Mesenchymal stem cell (in vitro differentiated cells and primary cell): ENCODE results near the gene NOD2.

Experiments
- DNase-seq: peaks from one replicate; pipeline ENCODE4 v3.0.0-alpha.2; 2013
- H2AFZ ChIP-seq: one replicate; pipeline ENCODE4 v1.6.1; 2013; ENCODE audit warnings: low read depth, mild to moderate bottlenecking, control low read depth, inconsistent platforms, low read length, moderate library complexity
- H2AK5ac ChIP-seq: 2 replicates; pipeline ENCODE4 v1.6.1; 2013; ENCODE audit warnings: low read length, moderate library complexity, mild to moderate bottlenecking, inconsistent platforms; ENCODE audit not compliant: severe bottlenecking
- H2BK120ac ChIP-seq: one replicate; pipeline ENCODE4 v1.6.1; 2013; ENCODE audit warnings: low read depth, mild to moderate bottlenecking, inconsistent platforms, low read length, moderate library complexity
- H2BK12ac ChIP-seq, 2 experiments: one replicate each; pipeline ENCODE4 v1.6.1; 2013; ENCODE audit warnings: inconsistent platforms in 2 of 2, low read length in 2 of 2, mild to moderate bottlenecking in 2 of 2, moderate library complexity in 2 of 2, control low read depth in 1 of 2
- H2BK15ac ChIP-seq: one replicate; pipeline ENCODE4 v1.6.1; 2013; ENCODE audit warnings: mild to moderate bottlenecking, low read depth, inconsistent platforms; ENCODE audit not compliant: poor library complexity, severe bottlenecking
- H2BK5ac ChIP-seq: 2 replicates; pipeline ENCODE4 v1.6.1; 2013; ENCODE audit warnings: low read depth, mild to moderate bottlenecking, low read length, control low read depth, inconsistent platforms; ENCODE audit not compliant: poor library complexity, severe bottlenecking
- H3K14ac ChIP-seq, 2 experiments: one replicate each; pipeline ENCODE4 v1.6.1; 2013; ENCODE audit warnings: inconsistent platforms in 2 of 2, low read length in 2 of 2, control low read depth in 1 of 2, mild to moderate bottlenecking in 1 of 2, moderate library complexity in 1 of 2
- H3K18ac ChIP-seq, 2 experiments: one replicate each; pipeline ENCODE4 v1.6.1; 2013; ENCODE audit warnings: inconsistent platforms in 2 of 2, low read length in 2 of 2, control low read depth in 1 of 2, low read depth in 1 of 2, mild to moderate bottlenecking in 1 of 2
- H3K23ac ChIP-seq, 2 experiments: one replicate each; pipeline ENCODE4 v1.6.1; 2013; ENCODE audit warnings: inconsistent platforms in 2 of 2, low read length in 2 of 2, mild to moderate bottlenecking in 2 of 2, moderate library complexity in 2 of 2, control low read depth in 1 of 2
- H3K27ac ChIP-seq: 2 replicates; pipeline ENCODE4 v1.5.1; 2013; ENCODE audit warnings: mild to moderate bottlenecking, moderate library complexity, low read length, control low read depth, inconsistent platforms; ENCODE audit not compliant: poor library complexity, severe bottlenecking
- H3K27me3 ChIP-seq, 2 experiments: 2 replicates each; pipeline versions ENCODE4 v1.6.1 to v1.7.0; 2013; ENCODE audit warnings: low read length in 2 of 2, mild to moderate bottlenecking in 2 of 2, moderate library complexity in 2 of 2, control low read depth in 1 of 2, inconsistent platforms in 1 of 2; ENCODE audit not compliant: control insufficient read depth in 1 of 2, insufficient read depth in 1 of 2
- H3K36me3 ChIP-seq, 2 experiments: 2 replicates each; pipeline versions ENCODE4 v1.6.1 to v1.7.0; 2013; ENCODE audit warnings: low read length in 2 of 2, control low read depth in 1 of 2, inconsistent platforms in 1 of 2, low read depth in 1 of 2, mild to moderate bottlenecking in 1 of 2; ENCODE audit not compliant: insufficient read depth in 2 of 2, control insufficient read depth in 1 of 2
- H3K4ac ChIP-seq, 2 experiments: one replicate each; pipeline ENCODE4 v1.6.1; 2013; ENCODE audit warnings: inconsistent platforms in 2 of 2, low read length in 2 of 2, mild to moderate bottlenecking in 2 of 2, moderate library complexity in 2 of 2, control low read depth in 1 of 2, low read depth in 1 of 2
- H3K4me1 ChIP-seq: 2 replicates; pipeline ENCODE4 v1.6.1; 2013; ENCODE audit warnings: low read depth, low read length, control low read depth; ENCODE audit not compliant: control insufficient read depth, insufficient read depth
- H3K4me2 ChIP-seq: 2 replicates; pipeline ENCODE4 v1.6.1; 2013; ENCODE audit warnings: low read length, mild to moderate bottlenecking, inconsistent platforms; ENCODE audit not compliant: poor library complexity, severe bottlenecking
- H3K4me3 ChIP-seq, 2 experiments: 2 replicates each; pipeline versions ENCODE4 v1.5.1 to v1.7.0; 2013; ENCODE audit warnings: low read length in 2 of 2, mild to moderate bottlenecking in 2 of 2, control low read depth in 1 of 2, low read depth in 1 of 2; ENCODE audit not compliant: insufficient read depth in 1 of 2
- H3K79me1 ChIP-seq: replicated peaks from 2 replicates; pipeline ENCODE4 v1.6.1; 2013; ENCODE audit warnings: mild to moderate bottlenecking, control low read depth, low read length, inconsistent platforms; ENCODE audit not compliant: poor library complexity, severe bottlenecking
- H3K9ac ChIP-seq: 2 replicates; pipeline ENCODE4 v1.7.0; 2013; ENCODE audit warnings: mild to moderate bottlenecking, low read length, moderate library complexity
- H3K9me3 ChIP-seq: 2 replicates; pipeline ENCODE4 v1.7.0; 2013; ENCODE audit warnings: mild to moderate bottlenecking, low read length; ENCODE audit not compliant: control insufficient read depth
- H4K8ac ChIP-seq: one replicate; pipeline ENCODE4 v1.6.1; 2013; ENCODE audit warnings: inconsistent platforms, mild to moderate bottlenecking, low read length, moderate library complexity
- H4K91ac ChIP-seq: one replicate; pipeline ENCODE4 v1.6.1; 2013; ENCODE audit warnings: mild to moderate bottlenecking, low read length, inconsistent platforms
- WGBS: methylation state at CpG from one replicate; pipeline ENCODE4 v1.1.7; 2013; ENCODE audit warnings: mixed read lengths; 5-methylcytosine and 5-hydroxymethylcytosine counted together

The NOD2 gene

DNA sequence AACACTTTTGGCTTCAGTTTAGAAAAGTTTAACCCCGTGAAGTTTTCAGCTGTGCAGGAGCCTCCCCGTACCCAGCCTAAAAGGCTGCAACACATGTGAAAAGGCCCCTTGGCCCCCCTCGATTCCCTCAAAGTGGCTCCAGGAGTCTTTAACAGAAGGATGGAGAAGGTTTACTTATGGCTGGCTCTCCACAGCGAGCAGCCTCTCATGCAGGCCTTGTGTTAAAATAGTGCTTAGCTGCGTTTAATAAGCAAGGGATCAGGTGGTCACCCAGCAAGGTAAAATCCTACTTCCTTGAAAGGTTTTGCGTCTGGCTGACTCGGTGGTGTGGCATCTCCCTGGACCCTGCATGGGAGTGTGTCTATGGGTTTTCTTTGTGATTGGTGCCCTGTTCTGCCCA is 40.1 kb downstream of the NOD2 start:
- Histone ChIP-seq H3K4me2 (no peak overlapping the region), H3K9me3 (no peaks in the 10 kb centered on the region), H4K91ac (no peak overlapping the region), H3K4ac (no peak overlapping the region), H2BK12ac (no peak overlapping the region), H2AK5ac (no peak overlapping the region), H4K8ac (no peak overlapping the region), H2BK120ac (no peak overlapping the region), H3K4me3 (no peak overlapping the region), H3K23ac (no peak overlapping the region), H2BK15ac (no peak overlapping the region), H3K18ac (no peak overlapping the region), H3K27me3 (peaks cover 0 to 27% of the 10 kb centered on the region in 2 experiments), H3K36me3 (no peaks in the 10 kb centered on the region), H3K9ac (no peak overlapping the region), H2AFZ (no peak overlapping the region), H2BK5ac (no peak overlapping the region), H3K4me1 (no peaks in the 10 kb centered on the region), H3K27ac (no peak overlapping the region), H3K14ac (no peak overlapping the region), H3K79me1 (no peaks in the 10 kb centered on the region)
- DNase-seq: no peak
- 91% methylated on average over 7 of the region's 7 CpGs for WGBS

DNA sequence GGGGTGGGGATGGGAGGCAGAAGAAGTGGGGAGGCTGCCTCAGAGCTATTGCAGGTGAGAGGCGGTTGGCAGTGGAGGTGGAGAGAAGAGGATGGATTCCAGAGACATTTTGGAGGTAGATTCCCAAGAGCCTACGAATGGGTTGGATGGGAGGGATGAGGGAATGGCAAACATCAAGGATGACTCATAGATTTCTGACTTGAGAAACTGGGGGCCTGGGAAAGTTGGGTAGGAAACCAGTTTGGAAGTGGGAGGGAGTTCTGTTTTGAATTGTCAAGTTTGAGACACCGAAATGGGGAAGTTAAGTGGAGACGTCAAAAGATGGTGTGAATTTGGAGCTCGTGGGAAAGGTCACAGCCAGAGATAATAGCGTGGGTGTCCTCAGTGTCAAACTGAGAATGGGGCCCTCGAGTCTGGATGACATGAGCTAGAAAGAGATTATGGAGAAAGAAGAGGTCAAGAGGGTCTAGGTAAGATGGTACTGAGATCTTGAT is 42.3 kb downstream of the NOD2 start:
- Histone ChIP-seq H4K8ac (no peak overlapping the region), H3K4me3 (no peak overlapping the region), H3K27ac (no peak overlapping the region), H2BK5ac (no peak overlapping the region), H3K36me3 (no peaks in the 10 kb centered on the region), H3K18ac (no peak overlapping the region), H4K91ac (no peak overlapping the region), H2BK120ac (no peak overlapping the region), H3K9me3 (no peaks in the 10 kb centered on the region), H2AFZ (no peak overlapping the region), H2BK12ac (no peak overlapping the region), H3K27me3 (peaks cover 0 to 35% of the 10 kb centered on the region in 2 experiments), H2BK15ac (peak overlapping the region; percentile 57), H3K4ac (no peak overlapping the region), H2AK5ac (no peak overlapping the region), H3K4me1 (no peaks in the 10 kb centered on the region), H3K4me2 (no peak overlapping the region), H3K79me1 (no peaks in the 10 kb centered on the region), H3K9ac (no peak overlapping the region), H3K14ac (no peak overlapping the region), H3K23ac (no peak overlapping the region)
- DNase-seq: no peak
- WGBS: 76% methylated on average over 7 of the region's 7 CpGs

DNA sequence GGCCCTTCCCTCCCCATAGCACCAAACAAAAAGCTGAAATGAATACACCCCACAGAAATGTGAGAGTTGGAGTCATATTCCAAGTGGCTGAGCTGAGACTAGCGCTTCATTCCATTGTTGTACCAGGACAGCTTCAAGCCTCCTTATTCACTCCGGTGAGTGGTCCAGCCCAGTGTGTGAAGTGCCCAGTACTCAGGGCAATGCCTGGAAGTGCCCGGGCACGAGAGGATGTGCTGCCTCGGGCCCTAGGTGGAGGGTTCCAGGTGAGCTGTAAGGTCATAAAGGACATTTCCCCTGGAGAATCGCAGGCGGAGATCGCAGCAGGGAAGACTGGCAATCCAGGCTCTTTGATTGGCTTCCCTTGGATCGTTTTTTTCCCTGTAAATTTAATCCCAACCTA is 43.0 kb downstream of the NOD2 start:
- H3K4ac ChIP-seq: no peak overlapping the region
- H3K27me3 ChIP-seq: peaks cover 0 to 35% of the 10 kb centered on the region in 2 experiments
- no peak overlapping the region for H2AK5ac ChIP-seq
- H3K4me3 ChIP-seq: no peak overlapping the region
- 76% methylated on average over 9 of the region's 9 CpGs for WGBS
- H2AFZ ChIP-seq: no peak overlapping the region
- H3K4me1 ChIP-seq: peaks cover 3% of the 10 kb centered on the region
- H2BK5ac ChIP-seq: no peak overlapping the region
- DNase-seq: no peak
- H4K8ac ChIP-seq: no peak overlapping the region
- no peak overlapping the region for H2BK12ac ChIP-seq
- no peak overlapping the region for H3K18ac ChIP-seq
- H3K9me3 ChIP-seq: no peaks in the 10 kb centered on the region
- no peak overlapping the region for H3K9ac ChIP-seq
- H3K23ac ChIP-seq: no peak overlapping the region
- H3K79me1 ChIP-seq: no peaks in the 10 kb centered on the region
- H3K27ac ChIP-seq: no peak overlapping the region
- no peaks in the 10 kb centered on the region for H3K36me3 ChIP-seq
- H3K4me2 ChIP-seq: no peak overlapping the region
- no peak overlapping the region for H4K91ac ChIP-seq
- no peak overlapping the region for H2BK120ac ChIP-seq
- no peak overlapping the region for H3K14ac ChIP-seq
- no peak overlapping the region for H2BK15ac ChIP-seq

DNA sequence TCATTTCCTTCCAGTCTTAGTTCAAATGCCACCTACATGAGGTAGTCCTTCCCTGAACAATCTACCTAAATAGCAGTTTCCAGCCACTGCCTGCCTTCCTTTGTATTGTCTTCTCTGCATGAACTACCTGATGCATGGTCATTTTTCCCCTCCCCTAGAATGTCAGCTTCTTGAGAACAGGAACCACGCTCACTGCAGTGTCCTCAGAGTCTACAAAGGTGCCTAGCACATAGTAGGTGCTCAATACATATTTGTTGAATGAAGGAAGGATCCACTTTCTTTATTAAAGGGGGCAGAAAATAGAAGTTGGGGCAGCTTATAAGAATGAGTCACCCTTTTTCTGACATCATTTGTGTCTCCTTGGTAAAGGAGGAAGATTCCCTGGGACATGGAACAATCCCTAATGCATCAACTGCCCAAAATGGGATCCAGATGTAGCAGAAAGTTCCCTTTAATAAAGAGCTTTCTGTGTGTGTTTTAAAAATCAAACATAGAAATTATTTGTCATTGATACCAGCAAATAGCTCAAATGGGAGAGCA is 44.1 kb downstream of the NOD2 start:
- no peak overlapping the region for H4K8ac ChIP-seq
- DNase-seq: no peak
- WGBS: 62% methylated on average over 1 of the region's 1 CpG
- H3K4ac ChIP-seq: no peak overlapping the region
- no peaks in the 10 kb centered on the region for H3K36me3 ChIP-seq
- H2AFZ ChIP-seq: no peak overlapping the region
- peaks cover 0 to 35% of the 10 kb centered on the region in 2 experiments for H3K27me3 ChIP-seq
- no peak overlapping the region for H3K4me2 ChIP-seq
- peaks cover 3% of the 10 kb centered on the region for H3K4me1 ChIP-seq
- no peak overlapping the region for H3K23ac ChIP-seq
- H3K18ac ChIP-seq: no peak overlapping the region
- H3K79me1 ChIP-seq: no peaks in the 10 kb centered on the region
- H3K9ac ChIP-seq: no peak overlapping the region
- H2BK120ac ChIP-seq: no peak overlapping the region
- H2BK5ac ChIP-seq: no peak overlapping the region
- no peak overlapping the region for H2BK12ac ChIP-seq
- no peak overlapping the region for H2AK5ac ChIP-seq
- no peaks in the 10 kb centered on the region for H3K9me3 ChIP-seq
- no peak overlapping the region for H3K14ac ChIP-seq
- H4K91ac ChIP-seq: no peak overlapping the region
- H3K4me3 ChIP-seq: no peak overlapping the region
- no peak overlapping the region for H2BK15ac ChIP-seq
- no peak overlapping the region for H3K27ac ChIP-seq
